BLaER1 (cell line): ENCODE results near the gene ENPP7.

Experiments used
- H3K27ac ChIP-seq: shearing (Covaris generic); formaldehyde crosslinking; 2 replicates; pipeline ENCODE4 v1.8.1; 2022
- H3K27me3 ChIP-seq: shearing (Covaris generic); formaldehyde crosslinking; 2 replicates; pipeline ENCODE4 v1.8.1; 2022
- H3K36me3 ChIP-seq: shearing (Covaris generic); formaldehyde crosslinking; 2 replicates; pipeline ENCODE4 v1.8.1; 2022
- H3K4me1 ChIP-seq: shearing (Covaris generic); formaldehyde crosslinking; 2 replicates; pipeline ENCODE4 v1.8.1; 2022
- H3K4me2 ChIP-seq: shearing (Covaris generic); formaldehyde crosslinking; 2 replicates; pipeline ENCODE4 v1.8.1; 2022
- H3K4me3 ChIP-seq: shearing (Covaris generic); formaldehyde crosslinking; 2 replicates; pipeline ENCODE4 v1.8.1; 2022
- H3K9ac ChIP-seq: shearing (Covaris generic); formaldehyde crosslinking; 2 replicates; pipeline ENCODE4 v1.8.1; 2022
- H3K9me3 ChIP-seq: shearing (Covaris generic); formaldehyde crosslinking; 2 replicates; pipeline ENCODE4 v1.8.1; 2022
- H4K20me1 ChIP-seq: shearing (Covaris generic); formaldehyde crosslinking; 2 replicates; pipeline ENCODE4 v1.8.1; 2022
- Cebpa-rat ChIP-seq: shearing (Covaris generic); IDR thresholded peaks from 2 replicates; pipeline ENCODE4 v1.8.1; 2022

ENPP7 gene

GRCh38 chr17:79730769-79731483 is at the start of gene ENPP7:
Gene ENPP7 (plus strand): TSS chr17:79730943. CDS start chr17:79731140, 197 bp downstream.
- no peak for TF ChIP-seq Cebpa-rat
- 0 out of 2 replicates have a peak within 1 kb of the TSS, but pooled peaks have one; percentile 30 for H3K27ac ChIP-seq
- H3K4me3 ChIP-seq, result peak within 1 kb of the TSS; percentile 33; the same call in 1 of the 2 replicates
- H3K9me3 ChIP-seq, result no peaks in the 10 kb centered on the region
- H3K9ac ChIP-seq, result no peak within 1 kb of the TSS
- H3K4me1 ChIP-seq, result peaks cover 64% of the 10 kb centered on the region
- peak within 1 kb of the TSS; percentile 93 for H3K4me2 ChIP-seq
- H3K36me3 ChIP-seq, result no peaks in the 10 kb centered on the region
- H3K27me3 ChIP-seq, result no peaks in the 10 kb centered on the region
- H4K20me1 ChIP-seq, result no peaks in the 10 kb centered on the region

GRCh38 chr17:79681101-79681621 is 49.6 kb upstream of the ENPP7 start:
- Histone ChIP-seq H3K4me3 (no peak overlapping the region), H3K9me3 (no peaks in the 10 kb centered on the region), H3K27ac (peak overlapping the region; percentile 58), H3K4me1 (peaks cover 43% of the 10 kb centered on the region), H4K20me1 (no peaks in the 10 kb centered on the region), H3K36me3 (no peaks in the 10 kb centered on the region), H3K27me3 (no peaks in the 10 kb centered on the region), H3K4me2 (peak overlapping the region; percentile 76), H3K9ac (peak overlapping the region; percentile 48)
- TF ChIP-seq Cebpa-rat, result no peak

- H3K36me3 ChIP-seq, result no peaks in the 10 kb centered on the region
- no peak overlapping the region for H3K4me3 ChIP-seq
- no peaks in the 10 kb centered on the region for H3K27me3 ChIP-seq
- peak overlapping the region; percentile 58 for H3K27ac ChIP-seq
- H3K9me3 ChIP-seq, result no peaks in the 10 kb centered on the region
- H3K4me2 ChIP-seq, result peak overlapping the region; percentile 76
- no peaks in the 10 kb centered on the region for H4K20me1 ChIP-seq
- H3K4me1 ChIP-seq, result peaks cover 37% of the 10 kb centered on the region
- peak overlapping the region; percentile 48 for H3K9ac ChIP-seq
- TF ChIP-seq Cebpa-rat, result no peak
Measured at GRCh38 chr17:79681628-79682261, 49.0 kb upstream of the ENPP7 start.

- no peak for TF ChIP-seq Cebpa-rat
- Histone ChIP-seq H3K4me2 (no peak overlapping the region), H4K20me1 (no peaks in the 10 kb centered on the region), H3K27ac (no peak overlapping the region), H3K36me3 (no peaks in the 10 kb centered on the region), H3K4me3 (no peak overlapping the region), H3K4me1 (peaks cover 30% of the 10 kb centered on the region), H3K9me3 (no peaks in the 10 kb centered on the region), H3K9ac (no peak overlapping the region), H3K27me3 (no peaks in the 10 kb centered on the region)
Measured at GRCh38 chr17:79683365-79683764, 47.4 kb upstream of the ENPP7 start.

GRCh38 chr17:79684132-79684985 is 46.4 kb upstream of the ENPP7 start:
- Histone ChIP-seq H3K4me3 (no peak overlapping the region), H3K9me3 (no peaks in the 10 kb centered on the region), H3K36me3 (no peaks in the 10 kb centered on the region), H3K4me1 (peaks cover 30% of the 10 kb centered on the region), H3K9ac (no peak overlapping the region), H3K27me3 (no peaks in the 10 kb centered on the region), H3K4me2 (no peak overlapping the region), H3K27ac (no peak overlapping the region), H4K20me1 (no peaks in the 10 kb centered on the region)
- no peak for TF ChIP-seq Cebpa-rat

GRCh38 chr17:79685121-79685520 is 45.6 kb upstream of the ENPP7 start:
- no peak overlapping the region for H3K9ac ChIP-seq
- no peak overlapping the region for H3K4me2 ChIP-seq
- H3K4me1 ChIP-seq, result peaks cover 29% of the 10 kb centered on the region
- no peak for TF ChIP-seq Cebpa-rat
- H4K20me1 ChIP-seq, result no peaks in the 10 kb centered on the region
- H3K36me3 ChIP-seq, result no peaks in the 10 kb centered on the region
- H3K27ac ChIP-seq, result no peak overlapping the region
- H3K9me3 ChIP-seq, result no peaks in the 10 kb centered on the region
- H3K27me3 ChIP-seq, result no peaks in the 10 kb centered on the region
- H3K4me3 ChIP-seq, result no peak overlapping the region

GRCh38 chr17:79686476-79686875 is 44.3 kb upstream of the ENPP7 start:
- Histone ChIP-seq H3K4me3 (no peak overlapping the region), H3K27me3 (no peaks in the 10 kb centered on the region), H3K36me3 (no peaks in the 10 kb centered on the region), H3K4me2 (no peak overlapping the region), H3K9me3 (no peaks in the 10 kb centered on the region), H3K27ac (no peak overlapping the region), H3K4me1 (peaks cover 16% of the 10 kb centered on the region), H3K9ac (no peak overlapping the region), H4K20me1 (no peaks in the 10 kb centered on the region)
- no peak for TF ChIP-seq Cebpa-rat

GRCh38 chr17:79690466-79690865 is 40.3 kb upstream of the ENPP7 start:
- Histone ChIP-seq H3K4me3 (no peak overlapping the region), H3K36me3 (no peaks in the 10 kb centered on the region)

GRCh38 chr17:79690988-79691836 is 39.5 kb upstream of the ENPP7 start:
- Histone ChIP-seq H3K36me3 (no peaks in the 10 kb centered on the region), H3K9me3 (no peaks in the 10 kb centered on the region), H3K9ac (no peak overlapping the region), H3K4me1 (peaks cover 22% of the 10 kb centered on the region), H3K27me3 (no peaks in the 10 kb centered on the region), H4K20me1 (no peaks in the 10 kb centered on the region), H3K4me3 (no peak overlapping the region), H3K4me2 (no peak overlapping the region), H3K27ac (no peak overlapping the region)
- no peak for TF ChIP-seq Cebpa-rat

More at GRCh38 chr17:79690466-79690865, 40.3 kb upstream of the ENPP7 start:
- no peak overlapping the region for H3K9ac ChIP-seq
- TF ChIP-seq Cebpa-rat, result no peak
- H3K4me1 ChIP-seq, result peaks cover 15% of the 10 kb centered on the region
- H4K20me1 ChIP-seq, result no peaks in the 10 kb centered on the region
- no peaks in the 10 kb centered on the region for H3K9me3 ChIP-seq
- H3K27ac ChIP-seq, result no peak overlapping the region
- no peak overlapping the region for H3K4me2 ChIP-seq
- no peaks in the 10 kb centered on the region for H3K27me3 ChIP-seq
